Endothelial cell of umbilical vein (primary cell): ENCODE results near the gene LNX2. TPM values are rescaled to one million over a fixed set of nuclear protein-coding genes. Genes with fewer than 3 reads are reported as not detected.

ENCODE experiments used
- BruUV-seq: library from RNA; stranded (reverse); fragments of 400-500 nt; replicated peaks from 2 replicates; lab custom pipeline; 2021; lab: Mats Ljungman, UMichigan
- CTCF ChIA-PET: fragments of 300-600, 350-600 bp; sonication (Branson Sonifier 250); formaldehyde crosslinking; loops from one replicate; lab custom pipeline; 2021; ENCODE audit warnings: antibody characterized with exemption, inconsistent platforms; lab: Charles Lee
- POLR2A ChIA-PET: fragments of 300-600, 350-600 bp; sonication (Branson Sonifier 250); formaldehyde crosslinking; loops from one replicate; lab custom pipeline; 2021; ENCODE audit warnings: antibody characterized with exemption, inconsistent platforms; lab: Charles Lee
- DNase-seq: peaks from one replicate; pipeline ENCODE4 v3.0.0-alpha.2; 2011; ENCODE audit warnings: low read depth, low spot score
- FAIRE-seq: peaks from 2 replicates; lab custom pipeline; 2011; peaks lifted over from hg19 to GRCh38; lab: Jason Lieb, UNC
- H2AFZ ChIP-seq: 2 replicates; pipeline ENCODE4 v1.6.0; 2012; ENCODE audit warnings: low read depth, low read length, control low read depth, inconsistent platforms
- H3K27ac ChIP-seq: 2 replicates; pipeline ENCODE4 v1.5.1; 2011; ENCODE audit warnings: low read depth, mild to moderate bottlenecking, control low read depth, low read length, moderate library complexity; ENCODE audit not compliant: insufficient read depth
- H3K27me3 ChIP-seq, 2 experiments: 2 replicates each; pipeline versions ENCODE4 v1.6.0 to v1.6.1; 2011; ENCODE audit warnings: low read length in 2 of 2, mixed read lengths in 1 of 2; ENCODE audit not compliant: control insufficient read depth in 2 of 2, insufficient read depth in 2 of 2
- H3K36me3 ChIP-seq, 2 experiments: 2 replicates in 1 of 2; 3 replicates in 1 of 2; pipeline ENCODE4 v1.5.1; 2011; ENCODE audit warnings: low read length in 2 of 2, mild to moderate bottlenecking in 1 of 2, moderate library complexity in 1 of 2; ENCODE audit not compliant: control insufficient read depth in 2 of 2, insufficient read depth in 2 of 2; ENCODE audit errors: extremely low read depth in 1 of 2
- H3K4me1 ChIP-seq: 3 replicates; pipeline ENCODE4 v1.5.1; 2011; ENCODE audit warnings: mild to moderate bottlenecking, low read length; ENCODE audit not compliant: control insufficient read depth, insufficient read depth; ENCODE audit errors: extremely low read depth
- H3K4me2 ChIP-seq: 2 replicates; pipeline ENCODE4 v1.6.1; 2011; ENCODE audit warnings: low read length, control low read depth, mixed read lengths; ENCODE audit not compliant: insufficient read depth
- H3K4me3 ChIP-seq, 3 experiments: fragments of 200-600 bp in 1 of 3; sonication (generic), shearing (Covaris generic) in 1 of 3; replicated peaks in 1 of 3; 2 replicates each; pipeline ENCODE4 v1.5.1; 2011 to 2016; ENCODE audit warnings: control low read depth in 3 of 3, low read length in 3 of 3, mild to moderate bottlenecking in 2 of 3, inconsistent platforms in 1 of 3, low read depth in 1 of 3, moderate library complexity in 1 of 3; ENCODE audit not compliant: insufficient read depth in 1 of 3
- H3K79me2 ChIP-seq: 2 replicates; pipeline ENCODE4 v1.6.0; 2012; ENCODE audit warnings: low read length, inconsistent platforms; ENCODE audit not compliant: control insufficient read depth, insufficient read depth
- H3K9ac ChIP-seq: replicated peaks from 2 replicates; pipeline ENCODE3; 2011; ENCODE audit warnings: low read length, control low read depth; ENCODE audit not compliant: insufficient read depth; ENCODE audit errors: extremely low read depth
- H3K9me1 ChIP-seq: replicated peaks from 3 replicates; pipeline ENCODE4 v1.6.0; 2011; ENCODE audit warnings: mild to moderate bottlenecking, low read length; ENCODE audit not compliant: control insufficient read depth, insufficient read depth; ENCODE audit errors: extremely low read depth
- H3K9me3 ChIP-seq: replicated peaks from 2 replicates; pipeline ENCODE4 v1.5.1; 2012; ENCODE audit warnings: low read length, inconsistent platforms; ENCODE audit not compliant: control insufficient read depth, insufficient read depth
- H4K20me1 ChIP-seq: replicated peaks from 2 replicates; pipeline ENCODE3; 2011; ENCODE audit warnings: mild to moderate bottlenecking, low read length; ENCODE audit not compliant: control insufficient read depth, insufficient read depth; ENCODE audit errors: extremely low read depth
- CTCF ChIP-seq, 2 donors: IDR thresholded peaks; 1 replicate in 1 of 2; 2 replicates in 1 of 2; pipeline ENCODE4 v1.5.1; 2011; ENCODE audit warnings: low read length in 2 of 2, mild to moderate bottlenecking in 2 of 2, moderate library complexity in 2 of 2, control low read depth in 1 of 2, inconsistent platforms in 1 of 2, low read depth in 1 of 2; ENCODE audit not compliant: insufficient read depth in 1 of 2; ENCODE audit errors: extremely low read depth in 1 of 2
- EZH2 ChIP-seq: IDR thresholded peaks from 2 replicates; pipeline ENCODE4 v1.6.1; 2012; ENCODE audit warnings: borderline replicate concordance, low read depth, mild to moderate bottlenecking, moderate library complexity, low read length, inconsistent platforms; ENCODE audit not compliant: severe bottlenecking
- FOS ChIP-seq: IDR thresholded peaks from 2 replicates; pipeline ENCODE4 v1.6.1; 2011; ENCODE audit warnings: mild to moderate bottlenecking, low read length, moderate library complexity, borderline replicate concordance; ENCODE audit not compliant: insufficient read depth
- GATA2 ChIP-seq: IDR thresholded peaks from 2 replicates; pipeline ENCODE4 v1.7.0; 2011; ENCODE audit warnings: low read depth, mild to moderate bottlenecking, moderate library complexity, mixed read lengths, low read length; ENCODE audit not compliant: insufficient read length, insufficient read depth
- MAX ChIP-seq: IDR thresholded peaks from 2 replicates; pipeline ENCODE4 v1.6.1; 2011; ENCODE audit not compliant: insufficient read depth, insufficient read length
- MYC ChIP-seq: IDR thresholded peaks from one replicate; pipeline ENCODE4 v1.6.1; 2011; ENCODE audit warnings: mild to moderate bottlenecking, low read depth, low read length
- POLR2A ChIP-seq: IDR thresholded peaks from 2 replicates; pipeline ENCODE4 v1.6.1; 2012; ENCODE audit warnings: low read depth, mild to moderate bottlenecking, control low read depth, low read length
- dilution Hi-C: fragments of 300-500 bp; cut with MboI; formaldehyde crosslinking; loops from one replicate; pipeline ENCODE4 v1.15.0; 2019; ENCODE audit warnings: low sequenced_read_pairs; ENCODE audit not compliant: extremely low pct_ligation_motif_present
- intact Hi-C: fragments of 100-400 bp; cut with micrococcal nuclease; formaldehyde crosslinking; loops from one replicate; pipeline ENCODE4 v1.10.0; 2022
- polyA plus RNA-seq, 4 experiments: library from polyadenylated mRNA; depleted of rRNA in 3 of 4; stranded (reverse) in 3 of 4; unstranded in 1 of 4; fragments of >200 nt; gene quantifications; 2 replicates each; pipeline versions ENCODE4 v1.2.1 to v1.2.3, GENCODE V29; 2011 to 2012; ENCODE audit warnings: missing spikeins in 1 of 4
- total RNA-seq: library from RNA; stranded (reverse); gene quantifications from 2 replicates; pipeline ENCODE4 v1.2.3, GENCODE V29; 2021

Gene LNX2
- total and polyA plus RNA-seq, 2 donors (not counting 3 experiments of a cell fraction or from before 2014, with no cell fraction given) = 7.0 to 9.1 TPM

DNA sequence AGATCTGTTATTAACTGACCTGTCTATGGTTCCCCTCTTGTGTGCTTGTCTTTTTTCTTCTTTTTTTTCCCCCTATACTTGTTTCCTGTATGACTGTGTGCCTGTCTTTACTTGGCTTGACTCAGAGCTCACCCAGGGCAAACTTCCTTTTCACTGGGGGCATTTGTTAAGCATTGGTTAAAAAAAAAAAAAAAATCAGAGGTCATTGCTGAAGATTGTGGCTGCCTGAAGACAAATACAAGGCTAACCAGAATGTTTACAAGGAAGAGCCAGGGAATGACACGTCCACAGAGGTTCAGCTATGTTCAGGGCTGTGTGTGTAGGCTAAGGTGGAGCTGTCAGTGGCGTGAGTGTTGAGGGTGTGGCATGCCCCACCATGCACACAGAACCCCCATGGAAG is 47.1 kb downstream of the LNX2 start:
- Histone ChIP-seq H3K4me3 (no peak overlapping the region), H3K27me3 (no peaks in the 10 kb centered on the region), H3K4me2 (peak overlapping the region; percentile 8), H3K36me3 (peaks cover 0 to 3% of the 10 kb centered on the region in 2 experiments), H3K9me3 (no peaks in the 10 kb centered on the region), H3K79me2 (peaks cover 7% of the 10 kb centered on the region), H4K20me1 (no peaks in the 10 kb centered on the region), H2AFZ (peak overlapping the region; percentile 22), H3K27ac (peak overlapping the region; percentile 50), H3K4me1 (peaks cover 28% of the 10 kb centered on the region), H3K9ac (peak overlapping the region; percentile 7), H3K9me1 (no peaks in the 10 kb centered on the region)
- TF ChIP-seq FOS (peak; percentile 84), POLR2A (no peak), GATA2 (no peak)
- BruUV-seq = no TSS peak
- FAIRE-seq (peak; percentile 90), DNase-seq (peak; percentile 73)
- ChIA-PET CTCF (interaction anchor here (0.8 to 3.5 kb wide), 12 partner anchors 9 to 253 kb away, joined by 3 to 17 read pairs (median 6); partner anchors contain the start of gene LNX2), POLR2A (no interaction called here)
- dilution Hi-C loops (no loop called here), intact Hi-C loops (loop anchor here (2.0 kb wide), 1 partner anchor 48 kb away; the partner anchor contains the start of genes LNX2 and POLR1D)

DNA sequence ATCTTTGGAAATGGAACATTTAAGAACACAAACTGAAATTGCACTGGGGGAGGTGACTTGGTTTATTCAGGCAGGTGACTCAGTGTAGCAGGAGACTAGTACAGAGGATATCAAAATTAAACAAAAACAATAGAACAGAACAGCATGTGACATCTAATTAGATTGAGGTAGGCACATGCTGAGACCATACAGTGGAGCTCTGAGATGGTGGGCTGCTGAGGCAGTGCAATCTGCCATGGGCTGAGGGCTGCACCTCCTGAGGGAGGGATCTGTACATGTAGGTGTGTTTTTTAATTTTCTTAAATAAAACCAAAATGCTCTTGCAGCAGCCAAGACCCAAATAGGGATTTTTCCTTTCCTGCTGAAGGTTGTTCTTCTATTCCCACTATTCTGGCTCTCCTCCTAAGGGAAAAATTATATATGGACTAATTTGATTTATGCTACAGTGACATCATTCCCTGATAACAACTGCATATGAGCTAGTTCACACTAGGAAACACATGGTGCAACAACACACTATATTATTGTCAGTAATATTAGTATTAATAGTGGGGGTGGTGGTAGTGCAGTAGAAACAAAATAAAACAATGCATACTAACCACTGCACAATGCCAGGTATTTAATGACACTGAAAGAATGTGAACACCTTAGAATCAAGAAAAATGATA is 48.0 kb downstream of the LNX2 start:
- FAIRE-seq = no peak
- ChIA-PET CTCF (interaction anchor here (1.4 to 3.5 kb wide), 7 partner anchors 13 to 254 kb away, joined by 4 to 17 read pairs (median 6); partner anchors contain the start of gene LNX2), POLR2A (no interaction called here)
- Histone ChIP-seq H3K9me1 (no peaks in the 10 kb centered on the region), H3K9me3 (no peaks in the 10 kb centered on the region), H3K4me3 (no peak overlapping the region), H3K9ac (peak overlapping the region; percentile 5), H3K79me2 (peaks cover 7% of the 10 kb centered on the region), H3K4me2 (peak overlapping the region; percentile 8), H4K20me1 (no peaks in the 10 kb centered on the region), H3K36me3 (peaks cover 0 to 3% of the 10 kb centered on the region in 2 experiments), H3K27me3 (no peaks in the 10 kb centered on the region), H3K4me1 (peaks cover 28% of the 10 kb centered on the region), H2AFZ (no peak overlapping the region), H3K27ac (peak overlapping the region; percentile 50)
- dilution Hi-C loops (no loop called here), intact Hi-C loops (loop anchor here (2.0 kb wide), 1 partner anchor 48 kb away; the partner anchor contains the start of genes LNX2 and POLR1D)
- no TSS peak for BruUV-seq
- TF ChIP-seq CTCF (IDR thresholded peaks at IDR 0.05; ENCODE audit: extremely low read depth in 1 of 2, insufficient read depth in 1 of 2, low read depth in 1 of 2, low read length in 2 of 2) = no peak
- TF ChIP-seq MYC = no peak
- no peak for TF ChIP-seq FOS
- no peak for TF ChIP-seq EZH2
- no peak for TF ChIP-seq POLR2A
- TF ChIP-seq MAX = no peak
- peak; percentile 46 for DNase-seq
